GM21526 (cell line): ENCODE data around the gene LILRB3.
"Not testable (repeated sequence)": the region's sequence is repeated elsewhere in the genome, so short reads cannot be mapped to it uniquely, and the experiment has no call there.

ENCODE experiments used
- ATAC-seq: cut with Tn5 transposase; IDR thresholded peaks from one replicate; pipeline ENCODE4 v1.9.1; 2021; ENCODE audit warnings: moderate library complexity; ENCODE audit not compliant: unreplicated experiment, low FRiP score

The LILRB3 gene

DNA sequence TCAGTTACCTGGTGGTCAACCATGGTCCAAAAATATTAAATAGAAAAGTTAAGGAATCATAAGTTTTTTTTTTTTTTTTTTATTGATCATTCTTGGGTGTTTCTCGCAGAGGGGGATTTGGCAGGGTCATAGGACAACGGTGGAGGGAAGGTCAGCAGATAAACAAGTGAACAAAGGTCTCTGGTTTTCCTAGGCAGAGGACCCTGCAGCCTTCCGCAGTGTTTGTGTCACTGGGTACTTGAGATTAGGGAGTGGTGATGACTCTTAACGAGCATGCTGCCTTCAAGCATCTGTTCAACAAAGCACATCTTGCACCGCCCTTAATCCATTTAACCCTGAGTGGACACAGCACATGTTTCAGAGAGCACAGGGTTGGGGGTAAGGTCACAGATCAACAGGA lies 8.6 kb downstream of the LILRB3 start:
- ATAC-seq: not testable (repeated sequence)

DNA sequence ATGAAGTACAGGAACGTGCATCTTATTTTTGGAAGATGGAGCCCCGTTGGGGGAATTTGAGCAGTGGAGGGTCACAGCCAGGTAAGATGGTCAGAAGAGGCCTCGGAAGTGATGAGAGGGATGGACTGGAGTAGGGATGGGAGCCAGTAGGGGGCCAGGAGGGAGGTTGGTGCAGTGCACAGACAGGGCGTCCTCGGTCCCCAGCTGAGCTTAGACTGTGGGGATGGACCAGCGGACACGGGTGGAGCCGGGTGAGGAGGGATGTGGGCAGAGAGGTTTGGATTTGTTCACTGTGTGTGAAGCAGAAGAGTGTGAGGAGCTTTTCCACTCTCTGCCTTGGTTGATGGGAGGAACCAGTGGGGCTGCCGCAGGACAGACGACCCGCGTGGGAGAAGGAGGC lies 11.6 kb downstream of the LILRB3 start:
- no peak for ATAC-seq

DNA sequence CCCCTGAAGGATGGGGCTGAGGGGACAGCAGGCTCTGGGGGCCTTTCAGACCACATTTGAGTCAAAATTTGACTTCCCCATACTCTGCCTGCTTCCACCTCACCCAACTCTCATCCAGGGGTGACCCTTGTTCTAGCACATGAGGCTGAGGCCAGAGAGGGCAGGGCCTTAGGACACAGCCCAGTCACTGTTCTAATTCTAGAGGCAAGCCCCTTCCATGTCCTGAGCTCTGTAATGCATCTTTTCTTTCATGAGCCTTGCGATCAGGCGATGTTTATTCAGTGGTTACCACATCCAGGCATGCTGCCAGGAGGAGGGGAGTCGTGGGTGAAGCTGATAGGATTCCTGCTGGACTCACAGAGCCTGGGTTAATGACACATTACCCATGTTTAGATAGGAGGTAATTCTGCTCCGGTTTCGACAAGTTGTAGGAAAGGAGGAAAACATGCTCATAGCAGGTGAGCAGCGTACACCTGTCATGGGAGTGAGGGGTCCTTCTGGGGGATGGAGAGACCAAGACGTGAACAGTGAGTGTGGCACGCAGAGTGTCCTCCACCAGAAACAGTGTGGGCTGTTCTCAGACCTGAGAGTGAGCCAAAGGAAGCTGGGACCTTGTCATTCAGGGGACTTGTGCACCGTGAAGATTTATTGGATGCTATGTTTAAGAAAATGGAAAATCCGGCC lies 12.9 kb downstream of the LILRB3 start:
- no peak for ATAC-seq

DNA sequence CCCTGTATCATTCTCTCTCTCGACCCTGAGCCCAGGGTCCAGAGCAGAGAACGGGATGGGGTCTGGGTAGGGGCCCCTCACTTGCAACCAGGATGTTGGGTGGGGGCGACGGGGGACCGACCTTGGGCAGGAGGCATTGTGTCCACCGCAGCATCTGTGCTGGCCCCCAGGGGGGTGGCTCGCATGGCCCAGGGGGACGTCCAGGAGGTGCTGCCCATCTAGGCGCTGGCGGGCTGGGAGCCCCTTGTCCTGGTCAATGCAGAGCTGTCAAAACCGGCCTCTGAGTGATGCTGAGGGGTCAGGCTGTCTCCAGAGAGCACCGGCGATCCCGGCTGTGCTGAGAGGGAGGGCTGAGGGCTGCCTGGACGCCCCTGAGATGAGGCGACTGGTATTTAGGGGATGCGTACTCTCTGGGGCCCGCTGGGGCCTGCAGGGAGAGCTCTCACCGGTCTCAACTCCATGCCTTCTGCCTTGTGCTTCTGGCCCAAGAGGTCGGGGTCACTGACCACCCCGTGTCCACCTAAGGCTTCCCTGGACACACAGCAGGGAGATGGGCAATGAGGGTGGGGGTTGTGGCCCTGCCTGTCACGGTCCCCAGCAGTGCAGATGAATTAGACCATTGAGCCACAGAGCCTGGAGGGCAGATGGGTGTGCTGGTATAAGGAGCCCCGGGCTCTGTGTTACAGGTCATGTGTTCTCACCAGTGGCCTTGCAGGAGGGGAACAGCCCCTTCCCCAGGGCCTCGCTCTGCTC lies 13.6 kb downstream of the LILRB3 start:
- no peak for ATAC-seq

DNA sequence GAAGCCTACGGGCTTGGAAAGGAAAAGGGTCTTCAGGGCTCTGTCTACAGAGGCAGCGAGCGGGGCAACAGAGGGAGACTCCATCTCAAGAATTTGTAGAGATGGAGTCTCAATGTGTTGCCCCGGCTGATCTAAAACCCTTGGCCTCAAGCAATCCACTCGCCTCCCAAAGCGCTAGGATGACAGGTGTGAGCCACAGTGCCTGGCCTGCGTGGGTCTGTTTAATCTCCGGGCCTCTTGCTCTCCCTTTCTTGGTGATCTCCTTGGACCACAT lies 14.1 kb downstream of the LILRB3 start:
- no peak for ATAC-seq

DNA sequence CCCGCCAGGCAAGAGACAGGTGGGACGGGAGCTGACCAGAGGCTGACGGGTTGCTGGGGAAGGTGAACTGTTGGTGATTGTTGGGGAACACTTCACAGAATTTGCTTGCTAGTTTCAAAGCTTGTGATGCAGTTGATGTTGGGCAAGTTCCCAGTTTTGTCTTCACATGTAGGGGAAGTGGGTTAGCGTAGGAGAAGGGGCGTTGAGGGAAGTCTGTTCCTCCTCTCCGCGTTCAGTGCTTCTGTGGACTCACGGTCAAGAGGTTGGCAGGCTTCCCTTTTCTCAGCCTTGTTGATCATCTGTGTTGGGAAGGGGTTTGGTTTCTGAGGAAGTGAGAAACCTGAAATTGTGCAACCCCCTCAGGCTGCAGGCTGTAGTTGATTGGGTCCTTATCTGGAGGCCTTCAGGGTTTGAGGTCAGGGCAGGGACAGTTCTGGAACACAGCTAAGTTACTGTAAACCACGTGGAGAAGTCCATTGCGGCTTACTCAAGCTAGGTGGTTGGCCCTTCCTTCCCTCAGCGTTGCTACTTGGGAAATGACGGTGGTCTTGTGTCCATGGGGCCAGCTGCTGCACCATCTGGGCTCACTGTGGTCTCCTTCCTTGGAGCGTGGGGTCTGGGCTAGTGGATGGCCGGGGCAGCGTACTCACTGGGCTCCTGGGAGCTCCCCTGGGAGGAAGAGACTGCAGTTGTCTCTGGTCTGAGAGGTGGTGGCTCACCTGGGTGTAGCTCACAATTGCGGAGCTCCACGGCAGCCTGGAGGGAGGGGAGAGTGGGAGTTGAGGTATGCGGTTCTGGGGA lies 14.6 kb downstream of the LILRB3 start:
- no peak for ATAC-seq

DNA sequence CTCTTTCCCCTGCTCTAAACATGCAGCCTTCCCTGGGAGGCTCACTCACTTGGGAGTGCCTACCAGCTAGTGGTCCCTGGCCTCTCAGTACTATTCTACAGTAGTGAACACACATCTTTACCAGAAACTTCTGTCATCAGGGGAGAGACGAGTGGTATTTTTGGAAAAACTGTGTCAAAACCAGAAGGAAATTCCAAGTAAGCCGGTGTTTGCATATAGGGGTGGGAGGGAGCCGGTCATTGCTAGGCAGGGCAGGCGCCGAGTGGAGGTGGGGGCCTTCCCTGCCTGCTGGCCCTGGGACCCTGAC lies 15.2 kb downstream of the LILRB3 start:
- no peak for ATAC-seq

DNA sequence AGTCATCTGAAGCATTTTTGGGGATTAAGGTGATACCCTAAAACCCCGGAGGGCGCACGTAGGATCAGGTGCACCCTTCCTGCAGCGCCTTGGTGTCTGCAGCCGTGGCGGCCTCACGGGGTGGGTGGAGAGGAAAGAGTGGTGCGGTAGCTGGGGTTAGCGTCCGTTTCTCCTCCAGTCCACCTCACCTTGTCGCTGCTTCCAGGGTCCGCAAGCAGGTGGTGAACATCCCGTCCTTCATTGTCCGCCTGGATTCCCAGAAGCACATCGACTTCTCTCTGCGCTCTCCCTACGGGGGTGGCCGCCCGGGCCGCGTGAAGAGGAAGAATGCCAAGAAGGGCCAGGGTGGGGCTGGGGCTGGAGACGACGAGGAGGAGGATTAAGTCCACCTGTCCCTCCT lies 15.6 kb downstream of the LILRB3 start:
- not testable (repeated sequence) for ATAC-seq

DNA sequence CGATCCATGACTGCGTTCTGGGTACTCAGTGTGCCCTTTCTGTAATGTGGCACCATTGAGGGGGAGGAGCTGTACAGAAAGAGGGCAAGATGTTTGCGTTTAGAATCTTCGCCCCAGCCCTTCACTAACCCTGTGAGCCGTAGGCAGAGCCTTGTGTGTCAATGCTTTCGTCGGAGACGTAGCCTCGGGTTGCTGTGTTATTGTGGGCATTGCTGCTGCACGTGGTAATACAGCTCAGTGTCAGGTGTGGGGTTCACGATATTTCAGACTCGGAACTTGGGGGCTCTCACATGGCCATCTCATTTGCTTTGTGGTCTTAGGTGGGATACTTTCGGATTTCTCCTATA lies 16.0 kb downstream of the LILRB3 start:
- no peak for ATAC-seq

DNA sequence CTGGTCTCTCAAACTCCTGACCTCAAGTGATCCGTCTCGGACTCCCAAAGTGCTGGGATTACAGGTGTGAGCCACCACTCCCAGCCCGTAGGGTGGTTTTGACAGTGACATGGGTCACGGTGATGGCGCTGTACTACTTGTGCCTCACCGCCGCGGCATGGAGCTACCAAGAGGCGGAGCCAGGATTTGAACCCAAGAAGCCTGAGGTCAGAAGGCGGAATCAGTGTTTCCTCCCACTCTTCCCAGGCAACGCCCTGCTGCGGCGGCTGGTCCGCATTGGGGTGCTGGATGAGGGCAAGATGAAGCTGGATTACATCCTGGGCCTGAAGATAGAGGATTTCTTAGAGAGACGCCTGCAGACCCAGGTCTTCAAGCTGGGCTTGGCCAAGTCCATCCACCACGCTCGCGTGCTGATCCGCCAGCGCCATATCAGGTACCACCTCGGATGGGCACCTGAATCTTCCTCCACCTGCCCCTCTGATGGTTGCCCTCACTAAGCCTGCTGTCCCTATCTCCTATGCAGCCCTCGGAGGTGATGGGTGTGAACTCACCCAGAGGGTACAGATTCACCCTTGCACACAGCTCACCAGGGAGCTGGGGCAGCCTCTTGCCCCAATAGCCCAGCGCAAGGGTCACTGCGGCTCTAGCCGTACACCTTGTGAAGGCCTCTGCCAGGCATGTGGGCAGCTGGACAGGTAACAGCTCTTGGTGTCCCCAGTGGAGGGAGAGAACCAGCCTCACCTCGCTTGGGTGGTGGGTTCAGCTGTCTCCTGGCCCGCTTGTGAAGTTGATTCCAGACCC lies 16.6 kb downstream of the LILRB3 start:
- ATAC-seq: no peak

DNA sequence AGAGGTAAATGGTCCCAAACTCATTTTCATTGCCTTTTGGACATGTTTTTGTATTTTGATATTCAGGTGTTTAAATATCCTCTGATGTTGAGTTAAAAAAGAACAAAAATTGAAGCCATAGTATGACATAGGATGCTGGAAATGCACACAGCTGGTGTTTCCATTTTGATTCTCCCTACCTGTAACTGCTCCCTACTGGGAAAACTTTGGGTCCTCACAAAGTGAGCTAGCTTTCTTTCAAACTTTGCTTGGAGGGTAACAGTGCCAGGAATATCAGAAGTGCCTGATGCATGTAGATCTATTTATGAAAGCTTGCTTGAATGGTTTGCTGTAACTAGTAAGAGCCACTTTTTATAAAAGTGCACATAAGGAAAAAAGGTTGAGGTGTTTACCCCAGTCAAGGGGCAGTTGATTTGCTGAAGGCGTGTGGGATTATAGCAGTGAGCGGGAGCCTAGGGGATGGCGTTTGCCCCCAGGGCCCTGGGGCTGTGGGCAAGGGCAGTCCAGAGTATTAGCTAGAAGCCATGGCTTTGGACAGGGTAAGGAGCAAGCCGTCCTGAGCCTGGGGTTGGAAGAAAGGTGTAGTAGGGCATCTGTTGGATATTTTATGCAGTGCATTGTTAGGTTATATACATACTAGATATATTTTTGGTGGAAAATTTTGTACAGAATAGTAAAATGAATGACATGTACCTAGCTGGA lies 17.9 kb downstream of the LILRB3 start:
- no peak for ATAC-seq

DNA sequence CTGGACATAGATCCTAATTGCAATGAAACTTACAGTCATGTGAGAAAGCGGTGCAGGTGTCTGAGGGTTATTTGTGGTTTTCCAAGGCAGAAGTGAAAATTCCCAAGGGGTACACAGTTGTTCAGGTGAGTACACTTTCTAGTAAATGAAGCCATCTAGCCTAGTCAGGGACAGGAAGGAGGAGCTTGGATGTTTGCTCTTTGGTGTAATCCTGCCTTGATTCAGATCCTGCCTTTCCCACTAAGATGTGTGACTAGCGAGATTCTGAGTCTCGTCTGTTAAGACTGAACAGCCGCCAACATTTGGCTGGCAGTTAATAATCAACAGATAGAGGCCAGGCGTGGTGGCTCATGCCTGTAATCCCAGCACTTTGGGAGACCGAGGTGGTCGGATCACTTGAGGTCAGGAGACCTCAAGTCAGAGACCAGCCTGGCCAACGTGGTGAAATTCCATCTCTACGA lies 19.6 kb downstream of the LILRB3 start:
- ATAC-seq: no peak

DNA sequence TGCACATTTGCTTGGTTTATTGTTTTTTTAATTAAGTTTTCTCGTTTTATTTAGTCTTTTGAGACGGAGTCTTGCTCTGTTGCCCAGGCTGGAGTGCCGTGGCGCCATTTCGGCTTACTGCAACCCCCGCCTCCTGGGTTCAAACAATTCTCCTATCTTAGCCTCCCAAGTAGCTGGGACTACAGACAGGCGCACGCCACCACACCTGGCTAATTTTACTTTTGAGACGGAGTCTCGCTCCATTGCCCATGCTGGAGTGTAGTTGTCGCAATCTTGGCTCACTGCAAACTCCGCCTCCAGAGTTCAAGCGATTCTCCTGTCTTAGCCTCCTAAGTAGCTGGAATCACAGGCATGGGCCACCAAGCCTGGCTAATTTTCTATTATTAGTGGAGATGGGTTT lies 20.8 kb downstream of the LILRB3 start:
- no peak for ATAC-seq

DNA sequence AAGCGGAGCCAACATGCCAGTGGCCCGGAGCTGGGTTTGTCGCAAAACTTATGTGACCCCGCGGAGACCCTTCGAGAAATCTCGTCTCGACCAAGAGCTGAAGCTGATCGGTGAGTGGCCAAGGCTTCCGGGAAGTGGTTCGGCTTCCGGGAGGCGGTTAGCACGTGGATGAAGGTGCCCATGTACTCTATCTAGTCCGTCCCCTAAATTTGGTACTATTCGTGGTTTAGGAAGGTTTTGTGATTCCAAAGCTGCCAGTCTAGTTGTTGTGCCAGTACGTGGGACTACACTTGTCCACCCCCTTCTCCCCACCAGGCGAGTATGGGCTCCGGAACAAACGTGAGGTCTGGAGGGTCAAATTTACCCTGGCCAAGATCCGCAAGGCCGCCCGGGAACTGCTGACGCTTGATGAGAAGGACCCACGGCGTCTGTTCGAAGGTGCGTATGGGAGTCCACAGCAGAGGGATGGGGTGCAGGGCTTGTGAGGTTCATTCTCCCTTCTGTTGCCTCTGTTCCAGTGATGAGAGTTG lies 21.6 kb downstream of the LILRB3 start:
- no peak for ATAC-seq

DNA sequence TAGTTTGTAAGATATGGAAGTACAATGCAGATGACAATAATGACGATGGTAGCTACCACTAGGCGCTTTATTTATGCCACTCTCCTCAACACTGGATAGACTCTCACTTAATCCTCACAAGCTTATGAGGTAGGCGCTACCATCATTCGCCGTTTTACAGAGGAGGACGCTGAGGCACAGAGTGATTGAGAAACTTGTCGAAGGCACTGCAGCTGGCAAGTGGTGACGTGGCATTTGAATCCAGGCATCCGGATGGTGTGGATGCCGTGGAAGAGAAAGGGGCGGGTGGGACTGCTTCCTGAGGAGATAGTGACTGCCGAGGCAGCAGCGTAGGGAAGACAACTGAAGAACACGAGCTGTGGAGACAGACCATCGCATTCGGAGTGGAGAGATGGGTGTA lies 23.4 kb downstream of the LILRB3 start:
- ATAC-seq: no peak

DNA sequence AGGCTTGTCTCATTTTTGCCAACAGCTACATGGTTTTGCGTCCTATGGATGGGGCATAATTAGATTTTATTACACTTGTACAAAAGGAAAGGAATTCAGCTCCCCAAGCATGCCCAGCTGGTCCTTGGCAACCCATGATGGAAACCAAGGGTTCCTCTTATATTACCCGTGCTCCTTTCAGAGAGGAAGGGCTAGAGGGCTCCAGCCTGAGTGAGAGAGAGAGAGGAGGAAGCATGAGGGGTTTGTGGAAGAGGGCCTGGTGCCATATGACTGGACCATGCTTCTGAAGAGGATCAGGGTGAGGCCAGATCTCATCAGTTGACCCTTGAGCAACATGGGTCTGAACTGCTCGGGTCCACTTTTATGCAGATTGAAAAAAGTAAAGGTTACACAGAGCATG lies 25.7 kb downstream of the LILRB3 start:
- ATAC-seq: no peak

DNA sequence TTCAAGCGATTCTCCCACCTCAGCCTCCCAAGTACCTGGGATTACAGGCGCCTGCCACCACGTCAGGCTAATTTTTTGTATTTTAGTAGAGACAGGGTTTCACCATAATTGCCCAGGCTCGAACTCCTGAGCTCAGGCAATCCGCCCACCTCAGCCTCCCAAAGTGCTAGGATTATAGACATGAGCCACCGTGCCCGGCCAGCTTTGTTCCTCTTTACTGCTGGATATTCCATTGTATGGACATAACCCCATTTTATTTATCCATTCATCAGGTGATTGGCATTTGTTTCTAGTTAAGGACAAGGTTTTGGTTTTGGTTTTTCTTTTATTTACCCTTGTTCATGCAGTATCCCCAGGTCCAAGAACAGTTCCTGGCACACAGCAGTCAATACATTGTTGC lies 26.3 kb downstream of the LILRB3 start:
- ATAC-seq: no peak

DNA sequence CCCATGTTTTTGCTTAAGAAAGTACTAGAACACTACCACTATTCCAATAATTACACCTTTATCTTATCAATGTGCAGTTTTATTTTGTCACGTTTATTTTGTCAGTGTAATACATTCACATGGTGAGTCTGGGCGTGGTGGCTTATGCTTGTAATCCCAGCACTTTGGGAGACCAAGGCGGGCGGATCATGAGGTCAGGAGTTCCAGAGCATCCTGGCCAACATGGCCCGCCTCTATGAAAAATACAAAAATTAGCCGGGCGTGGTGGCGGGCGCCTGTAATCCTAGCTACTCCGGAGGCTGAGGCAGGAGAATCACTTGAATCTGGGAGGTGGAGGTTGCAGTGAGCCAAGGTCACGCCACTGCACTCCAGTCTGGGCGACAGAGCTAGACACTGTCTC lies 28.3 kb downstream of the LILRB3 start:
- ATAC-seq: not testable (repeated sequence)

DNA sequence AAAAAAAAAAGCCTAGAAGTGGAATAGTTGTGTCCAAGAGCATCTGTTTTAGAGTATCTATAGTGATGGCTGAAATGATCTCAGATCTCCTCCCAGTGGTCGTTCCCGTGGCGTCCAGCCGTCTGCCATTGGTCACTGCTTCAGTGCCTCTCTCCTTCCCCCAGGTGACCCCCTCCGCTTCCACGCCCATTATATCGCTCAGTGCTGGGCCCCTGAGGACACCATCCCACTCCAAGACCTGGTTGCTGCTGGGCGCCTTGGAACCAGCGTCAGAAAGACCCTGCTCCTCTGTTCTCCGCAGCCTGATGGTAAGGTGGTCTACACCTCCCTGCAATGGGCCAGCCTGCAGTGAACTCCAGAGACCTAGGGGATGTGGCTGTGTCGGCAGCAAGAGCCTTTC lies 29.8 kb downstream of the LILRB3 start:
- ATAC-seq: no peak

DNA sequence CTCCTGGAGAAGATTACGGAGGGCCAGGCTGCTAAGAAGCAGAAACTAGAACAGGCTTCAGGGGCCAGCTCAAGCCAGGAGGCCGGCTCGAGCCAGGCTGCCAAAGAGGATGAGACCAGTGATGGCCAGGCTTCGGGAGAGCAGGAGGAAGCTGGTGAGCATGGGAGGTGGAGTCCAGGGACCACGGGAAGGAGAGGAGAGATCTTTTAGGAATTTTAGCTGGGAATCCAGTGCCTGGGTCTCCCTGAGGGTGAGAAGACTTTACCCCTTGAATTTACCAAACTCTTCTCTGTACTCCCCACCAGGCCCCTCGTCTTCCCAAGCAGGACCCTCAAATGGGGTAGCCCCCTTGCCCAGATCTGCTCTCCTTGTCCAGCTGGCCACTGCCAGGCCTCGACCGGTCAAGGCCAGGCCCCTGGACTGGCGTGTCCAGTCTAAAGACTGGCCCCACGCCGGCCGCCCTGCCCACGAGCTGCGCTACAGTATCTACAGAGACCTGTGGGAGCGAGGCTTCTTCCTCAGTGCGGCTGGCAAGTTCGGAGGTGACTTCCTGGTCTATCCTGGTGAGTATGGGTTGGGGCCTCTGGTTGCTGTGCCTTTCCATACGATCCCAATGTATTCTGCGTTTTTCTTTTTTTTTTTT lies 30.9 kb downstream of the LILRB3 start:
- no peak for ATAC-seq
